NCI-H1092 (cell line): Measurements from ENCODE around the gene SLF1.

Source experiments
- DNase-seq: peaks from one replicate; lab custom pipeline; 2025; lab: John Stamatoyannopoulos, UW

Gene SLF1

DNA sequence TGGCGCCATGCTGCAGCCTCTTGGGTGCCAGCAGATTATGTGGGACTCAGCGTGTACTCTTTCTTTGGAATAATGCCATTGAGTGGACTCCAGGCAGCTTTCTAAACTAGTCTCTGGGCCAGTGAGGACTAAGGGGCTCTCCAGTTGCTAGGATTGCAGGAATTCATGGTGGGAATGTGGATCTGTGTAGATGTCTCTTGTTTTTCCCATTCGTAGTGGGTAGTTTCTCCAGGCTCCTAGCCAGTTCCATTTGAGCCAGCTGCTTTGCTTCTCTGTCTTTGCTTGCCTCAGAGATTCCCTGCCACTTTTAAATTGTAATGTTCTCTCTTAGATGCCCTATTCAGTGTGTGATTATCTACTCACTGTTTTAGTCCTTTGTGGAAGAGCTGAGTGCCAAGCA lies 42.6 kb downstream of the SLF1 start:
- DNase-seq, result no peak

DNA sequence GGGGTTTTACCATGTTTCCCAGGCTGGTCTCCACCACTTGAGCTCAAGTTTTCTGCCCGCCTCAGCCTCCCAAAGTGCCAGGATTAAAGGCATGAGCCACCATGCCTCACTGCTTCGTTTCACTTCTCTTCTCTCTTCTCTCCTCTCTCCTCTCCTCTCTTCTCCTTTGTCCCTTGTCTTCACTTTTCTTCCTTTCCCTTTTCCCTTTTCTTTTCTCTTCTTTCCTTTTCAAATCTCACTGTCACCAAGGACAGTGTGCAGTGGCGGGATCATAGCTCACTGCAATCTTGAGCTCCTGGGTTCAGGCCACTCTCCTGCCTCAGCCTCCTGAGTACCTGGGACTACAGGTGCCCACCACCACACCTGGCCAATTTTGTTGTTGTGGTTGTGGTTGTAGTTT lies 49.5 kb downstream of the SLF1 start:
- DNase-seq, result no peak

GRCh38 chr5:94670726-94671125 lies 52.3 kb downstream of the SLF1 start:
- DNase-seq, result no peak

GRCh38 chr5:94672746-94673145 lies 54.3 kb downstream of the SLF1 start:
- DNase-seq, result no peak

DNA sequence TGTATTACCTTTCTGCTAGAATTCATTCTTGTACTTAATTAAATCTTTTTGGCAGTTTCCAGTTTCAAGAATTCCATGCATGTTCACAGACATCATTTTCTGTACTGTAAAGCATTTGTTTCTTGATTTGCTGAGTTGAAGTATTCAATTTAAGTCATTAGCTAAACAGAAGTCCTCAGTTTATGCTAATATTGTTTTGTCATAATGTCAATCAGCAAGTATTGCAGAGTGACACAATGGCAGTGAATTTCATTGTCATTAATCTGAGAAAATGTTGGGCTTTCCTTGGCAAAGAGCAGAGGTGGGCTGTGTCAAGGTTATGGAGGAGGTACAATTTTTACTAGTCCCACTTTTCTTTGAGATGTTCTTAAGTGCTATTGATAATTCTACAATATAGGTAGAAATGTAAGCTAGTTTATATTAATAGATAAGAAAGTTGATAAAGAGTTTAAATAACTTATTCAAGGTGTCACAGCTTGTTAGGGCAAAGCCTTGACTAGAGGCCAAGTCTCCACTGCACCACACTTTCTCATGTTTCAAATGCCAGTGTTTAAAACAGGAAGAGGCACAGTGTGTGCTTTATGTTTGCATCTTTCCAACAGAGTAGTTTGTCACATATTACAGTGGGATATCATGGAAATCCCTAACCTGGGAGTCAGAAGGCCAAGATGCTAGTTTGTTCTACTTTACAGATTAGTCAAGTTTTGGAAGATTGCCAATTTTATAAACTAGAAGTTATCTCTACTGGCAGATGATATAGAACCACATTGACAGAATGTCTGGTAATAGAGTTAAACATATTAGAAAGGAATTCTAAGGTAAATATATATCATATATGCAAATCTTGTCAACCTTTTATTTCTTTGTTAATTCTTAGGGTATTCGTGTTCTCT lies 56.3 kb downstream of the SLF1 start:
- DNase-seq, result no peak

GRCh38 chr5:94675965-94676618 lies 57.6 kb downstream of the SLF1 start:
- DNase-seq, result no peak

DNA sequence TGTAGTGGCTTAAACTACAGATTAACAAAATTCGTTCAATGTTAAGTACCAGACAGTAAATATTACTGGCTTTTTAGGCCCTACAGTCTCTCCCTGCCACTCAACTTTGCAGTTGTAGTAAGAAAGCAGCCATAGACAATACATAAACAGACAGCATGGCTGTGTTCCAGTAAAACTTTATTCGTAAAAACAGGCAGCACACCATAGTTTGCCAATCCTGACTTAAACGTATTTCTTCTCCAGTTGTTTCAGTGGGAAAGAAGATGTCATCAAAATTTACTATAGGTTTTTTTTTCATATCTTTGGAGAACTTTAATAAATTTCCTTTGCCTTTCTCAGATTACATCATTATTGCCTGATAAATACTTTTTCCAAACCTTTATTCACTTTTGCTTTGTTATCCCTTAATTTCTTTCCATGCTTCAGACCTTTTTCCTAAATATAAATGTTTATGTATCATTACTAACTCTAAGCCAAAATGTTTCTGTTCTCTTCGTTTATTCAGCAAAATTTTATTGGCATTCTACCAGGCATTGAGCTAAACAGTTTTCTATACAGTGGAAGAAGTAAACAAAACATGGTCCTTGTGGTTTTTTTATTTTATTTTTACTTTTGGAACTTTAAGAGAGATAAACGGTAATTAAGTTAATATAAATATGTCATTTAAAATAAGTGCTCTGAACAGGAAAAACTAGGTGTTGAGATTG lies 64.5 kb downstream of the SLF1 start:
- no peak for DNase-seq

GRCh38 chr5:94689908-94690307 lies 71.4 kb downstream of the SLF1 start:
- DNase-seq, result no peak

DNA sequence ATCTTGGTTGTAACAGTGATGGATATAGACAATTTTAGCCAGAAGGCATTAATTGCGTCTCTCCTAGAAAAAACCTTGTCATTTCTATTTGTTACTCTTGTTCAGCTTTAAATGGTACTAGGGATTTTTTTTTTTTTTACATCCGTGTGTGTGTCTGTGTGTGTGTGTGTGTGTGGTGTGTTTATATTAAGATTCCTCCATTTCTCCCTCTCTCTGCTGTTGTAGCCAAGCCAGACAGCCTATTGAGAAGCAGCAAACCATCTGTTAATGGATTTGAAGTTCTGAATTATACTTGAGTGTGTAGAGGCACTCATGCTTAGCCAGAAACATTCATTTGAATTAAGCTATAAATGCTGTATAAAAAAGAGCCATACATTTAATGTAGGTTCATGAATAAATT lies 72.3 kb downstream of the SLF1 start:
- peak; percentile 29 for DNase-seq

- peak; percentile 9 for DNase-seq
These were observed 72.8 kb downstream of the SLF1 start for GRCh38 chr5:94691291-94691690.

DNA sequence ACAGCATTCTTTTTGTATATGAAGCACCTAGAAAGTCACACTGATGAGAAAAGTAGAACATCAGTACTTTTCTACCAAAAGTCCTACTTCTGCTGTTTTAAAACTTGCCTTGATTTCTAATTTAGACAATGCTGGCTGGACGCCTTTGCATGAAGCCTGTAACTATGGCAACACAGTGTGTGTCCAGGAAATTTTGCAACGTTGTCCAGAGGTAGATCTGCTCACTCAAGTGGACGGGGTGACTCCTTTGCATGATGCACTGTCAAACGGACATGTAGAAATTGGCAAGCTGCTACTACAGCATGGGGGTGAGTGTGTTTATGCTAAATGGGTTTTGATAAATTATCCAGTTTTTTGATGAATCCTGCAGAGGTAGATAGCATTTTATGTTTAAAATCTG lies 73.5 kb downstream of the SLF1 start:
- DNase-seq, result peak; percentile 29

- no peak for DNase-seq
These were observed 74.1 kb downstream of the SLF1 start for GRCh38 chr5:94692581-94692980.

DNA sequence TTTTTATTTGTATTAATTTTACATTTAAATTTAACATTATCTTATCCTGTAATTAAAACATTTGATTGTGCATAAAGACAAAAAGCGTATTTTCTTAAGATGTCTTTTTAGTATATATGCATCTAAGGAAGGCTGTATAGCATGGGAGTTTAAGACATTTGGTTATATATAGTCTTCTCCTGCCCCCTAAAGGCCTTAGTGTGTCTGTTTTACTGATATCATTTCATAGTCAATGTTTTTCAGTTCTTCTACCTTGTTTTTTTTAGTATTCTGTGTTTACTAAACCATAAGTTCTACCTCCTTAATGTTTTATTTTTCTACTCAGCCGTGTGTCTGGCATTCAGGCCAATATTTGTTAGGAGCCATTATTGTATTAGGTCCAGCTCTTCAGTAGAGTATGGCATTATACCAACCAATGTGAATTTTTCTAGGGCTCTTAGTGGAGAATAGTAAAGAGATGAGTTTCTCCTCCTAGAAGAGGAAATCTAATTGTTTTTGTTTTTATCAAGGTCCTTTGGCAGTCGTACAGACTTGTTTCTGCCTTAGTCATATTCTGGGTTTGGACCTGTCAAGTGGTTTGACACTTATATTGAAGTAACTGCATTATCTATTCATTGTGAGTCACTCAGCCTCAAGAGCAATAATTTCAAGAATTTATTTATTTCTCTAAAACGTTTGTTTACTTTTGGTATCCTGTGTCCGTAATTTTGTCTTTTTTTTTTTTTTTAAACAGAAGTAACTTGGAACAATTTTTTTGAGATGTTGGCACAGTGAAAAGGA lies 74.8 kb downstream of the SLF1 start:
- peak; percentile 5 for DNase-seq

DNA sequence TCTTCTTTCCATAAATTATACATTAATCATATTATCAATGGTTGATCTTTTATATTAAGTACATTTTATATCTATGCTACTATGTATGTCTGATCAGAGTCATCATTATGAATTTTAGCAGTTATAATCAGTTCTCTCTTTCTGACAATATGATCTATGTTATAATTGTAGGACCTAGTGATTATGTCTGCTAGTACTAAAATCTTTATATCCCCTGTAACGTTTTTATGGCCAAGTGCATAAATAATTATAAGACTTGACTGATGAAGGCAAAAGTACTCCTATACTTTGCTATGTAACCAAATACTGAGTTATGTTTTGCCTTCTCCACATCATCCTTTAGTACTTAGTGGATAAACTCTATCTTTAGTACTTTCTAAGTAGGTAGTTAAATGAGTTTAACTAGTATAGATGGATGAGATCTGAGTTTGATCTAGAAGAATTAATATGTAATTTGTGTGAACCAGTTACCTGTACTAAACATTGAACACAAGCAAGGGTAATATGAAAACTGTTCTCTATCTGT lies 75.4 kb downstream of the SLF1 start:
- DNase-seq, result no peak

GRCh38 chr5:94694671-94695070 lies 76.2 kb downstream of the SLF1 start:
- no peak for DNase-seq

GRCh38 chr5:94698197-94698596 lies 79.7 kb downstream of the SLF1 start:
- no peak for DNase-seq

DNA sequence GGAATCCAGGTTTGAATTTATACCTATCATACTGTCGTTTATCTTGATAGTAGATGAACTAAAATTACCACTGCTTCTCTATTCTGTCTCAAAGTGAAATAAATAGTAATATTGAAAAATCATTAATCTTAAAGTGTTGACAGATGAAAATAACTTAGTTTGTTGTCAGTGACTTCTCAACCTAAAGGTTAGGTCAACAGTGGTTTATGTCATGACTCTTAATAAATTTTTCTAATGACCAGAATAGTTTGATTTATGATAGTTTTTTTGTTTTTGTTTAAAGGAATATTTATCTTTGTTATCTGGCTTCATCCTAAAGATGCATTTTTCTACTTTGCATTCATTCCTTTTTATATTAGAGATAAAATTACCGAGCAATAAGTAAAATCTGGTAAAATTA lies 81.1 kb downstream of the SLF1 start:
- no peak for DNase-seq

GRCh38 chr5:94700592-94700991 lies 82.1 kb downstream of the SLF1 start:
- no peak for DNase-seq

DNA sequence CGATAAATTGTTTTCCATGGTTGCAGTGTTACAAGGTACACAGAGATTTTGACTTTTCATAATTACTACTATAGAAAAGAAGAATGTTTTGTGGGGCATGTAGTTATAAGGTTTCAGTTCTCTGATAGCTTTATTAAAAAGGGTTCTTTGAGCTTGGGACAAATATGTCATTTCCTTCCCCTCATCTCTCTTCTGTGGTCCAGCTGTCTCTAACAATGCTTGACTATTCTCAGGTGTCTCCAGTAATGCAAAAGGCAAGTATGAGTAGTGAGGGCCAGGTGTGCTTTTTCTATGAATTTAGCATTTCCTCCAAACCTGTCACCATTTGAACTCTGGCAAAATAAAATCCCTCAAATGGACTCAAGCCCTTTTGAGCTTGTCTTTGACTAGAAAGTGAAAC lies 84.3 kb downstream of the SLF1 start:
- no peak for DNase-seq

GRCh38 chr5:94705427-94705826 lies 87.0 kb downstream of the SLF1 start:
- no peak for DNase-seq

GRCh38 chr5:94707359-94707758 lies 88.9 kb downstream of the SLF1 start:
- DNase-seq, result no peak

DNA sequence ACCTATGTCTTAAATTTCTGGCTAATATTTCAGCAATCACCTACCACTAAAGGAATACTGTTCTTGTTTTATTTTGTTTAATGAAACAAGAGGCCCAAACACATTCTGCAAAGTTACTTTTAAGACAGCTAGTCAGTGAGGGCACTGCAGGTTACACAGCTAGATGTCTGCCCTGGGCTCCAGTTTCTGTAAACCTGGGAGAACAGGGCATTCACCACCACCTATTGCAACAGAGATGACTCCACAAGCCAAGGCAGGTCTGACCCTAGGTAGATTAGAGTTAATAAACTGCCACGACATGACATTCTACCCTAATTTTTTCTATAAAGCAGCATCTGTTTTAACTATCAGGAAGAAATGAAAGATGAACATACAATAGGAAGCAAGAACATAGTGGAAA lies 90.8 kb downstream of the SLF1 start:
- DNase-seq, result no peak
